ENCODE data around the gene NRL.

Gene NRL

GRCh38 chr14:24114532-24115421 lies at the start of gene NRL, which contains the start of gene DCAF11:
Gene NRL (minus strand): TSS chr14:24114949. CDS start chr14:24082848, 32,101 bp downstream.
Gene DCAF11 (plus strand): TSS chr14:24114777. CDS start chr14:24115595, 818 bp downstream.
- in situ Hi-C loops (cut with MboI; ENCODE audit: low pct_unique_long_range_greater_than_20kb, low sequenced_read_pairs, unreplicated experiment): no loop called here
- TF ChIP-seq CTCF (IDR thresholded peaks at IDR 0.05; ENCODE audit: extremely low read depth, insufficient read depth, missing control alignments): no peak
- peak; percentile 99 for DNase-seq (ENCODE audit: low spot score)

- DNase-seq (ENCODE audit: low spot score): no peak
- TF ChIP-seq CTCF (IDR thresholded peaks at IDR 0.05; ENCODE audit: extremely low read depth, insufficient read depth, missing control alignments): no peak
- in situ Hi-C loops (cut with MboI; ENCODE audit: low pct_unique_long_range_greater_than_20kb, low sequenced_read_pairs, unreplicated experiment): no loop called here
These were observed 47.3 kb upstream of the NRL start for GRCh38 chr14:24162093-24162492.

GRCh38 chr14:24160850-24161804 lies 46.4 kb upstream of the NRL start, which contains the start of gene IRF9:
Gene IRF9 (plus strand): TSS chr14:24161265. CDS start chr14:24162145, 880 bp downstream.
- in situ Hi-C loops (cut with MboI; ENCODE audit: low pct_unique_long_range_greater_than_20kb, low sequenced_read_pairs, unreplicated experiment): no loop called here
- TF ChIP-seq CTCF (IDR thresholded peaks at IDR 0.05; ENCODE audit: extremely low read depth, insufficient read depth, missing control alignments): peak; percentile 90
- peak; percentile 94 for DNase-seq (ENCODE audit: low spot score)

GRCh38 chr14:24160499-24160849 lies 45.7 kb upstream of the NRL start:
- DNase-seq (ENCODE audit: low spot score): no peak
- in situ Hi-C loops (cut with MboI; ENCODE audit: low pct_unique_long_range_greater_than_20kb, low sequenced_read_pairs, unreplicated experiment): no loop called here

GRCh38 chr14:24159777-24160498 lies 45.2 kb upstream of the NRL start:
- in situ Hi-C loops (cut with MboI; ENCODE audit: low pct_unique_long_range_greater_than_20kb, low sequenced_read_pairs, unreplicated experiment): no loop called here
- no peak for DNase-seq (ENCODE audit: low spot score)
- no peak for TF ChIP-seq CTCF (IDR thresholded peaks at IDR 0.05; ENCODE audit: extremely low read depth, insufficient read depth, missing control alignments)

More at GRCh38 chr14:24160499-24160849, 45.7 kb upstream of the NRL start:
- no peak for TF ChIP-seq CTCF (IDR thresholded peaks at IDR 0.05; ENCODE audit: extremely low read depth, insufficient read depth, missing control alignments)

- DNase-seq (ENCODE audit: low spot score): no peak
- no peak for TF ChIP-seq CTCF (IDR thresholded peaks at IDR 0.05; ENCODE audit: extremely low read depth, insufficient read depth, missing control alignments)
- in situ Hi-C loops (cut with MboI; ENCODE audit: low pct_unique_long_range_greater_than_20kb, low sequenced_read_pairs, unreplicated experiment): no loop called here
These were observed 42.6 kb upstream of the NRL start for GRCh38 chr14:24157331-24157730.

Data from GM13977 (cell line).